MM.1S (cell line): Measurements from ENCODE around the gene SGSH.

ENCODE experiments used
- DNase-seq: peaks from one replicate; pipeline ENCODE4 v3.0.0-alpha.2; 2015
- H2AFZ ChIP-seq: fragments of 300-600 bp; sonication (generic); 2 replicates; pipeline ENCODE4 v1.6.0; 2016; ENCODE audit warnings: antibody characterized with exemption, low read length
- H3F3A ChIP-seq: fragments of 300-600 bp; sonication (generic); 2 replicates; pipeline ENCODE4 v1.6.1; 2016; ENCODE audit warnings: mild to moderate bottlenecking, antibody characterized with exemption, low read length, moderate library complexity, mixed read lengths; ENCODE audit not compliant: insufficient read depth
- H3K27ac ChIP-seq: fragments of 300-600 bp; sonication (generic); 2 replicates; pipeline ENCODE4 v1.5.1; 2016; ENCODE audit warnings: mild to moderate bottlenecking, low read length
- H3K27me3 ChIP-seq: fragments of 300-600 bp; sonication (generic); replicated peaks from 2 replicates; pipeline ENCODE4 v1.6.0; 2016; ENCODE audit warnings: low read length; ENCODE audit not compliant: insufficient read depth
- H3K36me3 ChIP-seq: fragments of 300-600 bp; sonication (generic); replicated peaks from 2 replicates; pipeline ENCODE4 v1.6.1; 2016; ENCODE audit warnings: mild to moderate bottlenecking, low read length, mixed read lengths; ENCODE audit not compliant: insufficient read depth
- H3K4me1 ChIP-seq: fragments of 300-600 bp; sonication (generic); 2 replicates; pipeline ENCODE4 v1.6.1; 2016; ENCODE audit warnings: low read length, mixed read lengths
- H3K4me2 ChIP-seq: fragments of 300-600 bp; sonication (generic); 2 replicates; pipeline ENCODE4 v1.6.0; 2016; ENCODE audit warnings: low read depth, low read length
- H3K4me3 ChIP-seq: fragments of 300-600 bp; sonication (generic); 2 replicates; pipeline ENCODE4 v1.5.1; 2016; ENCODE audit warnings: low read length, mixed read lengths
- H3K79me2 ChIP-seq: fragments of 300-600 bp; sonication (generic); 2 replicates; pipeline ENCODE4 v1.6.1; 2016; ENCODE audit warnings: mixed run types, low read length, mixed read lengths
- H3K9ac ChIP-seq: fragments of 300-600 bp; sonication (generic); 2 replicates; pipeline ENCODE4 v1.6.1; 2016; ENCODE audit warnings: low read length, mixed read lengths
- H3K9me2 ChIP-seq: fragments of 300-600 bp; sonication (generic); replicated peaks from 2 replicates; pipeline ENCODE4 v1.6.1; 2016; ENCODE audit warnings: mild to moderate bottlenecking, low read length, mixed read lengths; ENCODE audit not compliant: insufficient read depth
- H3K9me3 ChIP-seq: fragments of 300-600 bp; sonication (generic); replicated peaks from 2 replicates; pipeline ENCODE4 v1.6.1; 2016; ENCODE audit warnings: mild to moderate bottlenecking, low read length, mixed read lengths; ENCODE audit not compliant: insufficient read depth
- H4K20me1 ChIP-seq: fragments of 300-600 bp; sonication (generic); 2 replicates; pipeline ENCODE4 v1.6.1; 2016; ENCODE audit warnings: mild to moderate bottlenecking, low read length, moderate library complexity, mixed read lengths; ENCODE audit not compliant: insufficient read depth
- CTCF ChIP-seq: fragments of 300-600 bp; sonication (generic); IDR thresholded peaks from 2 replicates; pipeline ENCODE4 v1.5.1; 2016; ENCODE audit warnings: antibody characterized with exemption, low read length, mixed read lengths
- EZH2 ChIP-seq: fragments of 300-600 bp; sonication (generic); optimal IDR thresholded peaks from 2 replicates; pipeline ENCODE3; 2017; ENCODE audit warnings: low read depth, mild to moderate bottlenecking, antibody characterized with exemption, low read length, mixed read lengths
- EZH2phosphoT487 ChIP-seq: fragments of 300-600 bp; sonication (generic); IDR thresholded peaks from 2 replicates; pipeline ENCODE4 v1.6.1; 2018; ENCODE audit warnings: antibody characterized with exemption, low read length

SGSH gene

GRCh38 chr17:80176757-80177156, 43.4 kb downstream of the SGSH start:
- H2AFZ ChIP-seq = no peak overlapping the region

GRCh38 chr17:80173916-80174315, 46.2 kb downstream of the SGSH start:
- TF ChIP-seq EZH2phosphoT487 (no peak), EZH2 (no peak), CTCF (no peak)
- Histone ChIP-seq H2AFZ (no peak overlapping the region), H3K9me2 (no peaks in the 10 kb centered on the region), H3K9ac (no peak overlapping the region), H3K4me2 (no peak overlapping the region), H3K27me3 (peaks cover 58% of the 10 kb centered on the region), H3K9me3 (no peaks in the 10 kb centered on the region), H3K4me3 (no peak overlapping the region), H3K4me1 (no peaks in the 10 kb centered on the region), H3F3A (no peaks in the 10 kb centered on the region), H4K20me1 (no peaks in the 10 kb centered on the region), H3K79me2 (no peaks in the 10 kb centered on the region), H3K36me3 (no peaks in the 10 kb centered on the region), H3K27ac (no peak overlapping the region)
- DNase-seq = no peak

More at GRCh38 chr17:80176757-80177156, 43.4 kb downstream of the SGSH start:
- H3K79me2 ChIP-seq = no peaks in the 10 kb centered on the region
- no peak overlapping the region for H3K4me2 ChIP-seq
- H3K9ac ChIP-seq = no peak overlapping the region
- no peaks in the 10 kb centered on the region for H4K20me1 ChIP-seq
- H3K27me3 ChIP-seq = peaks cover 64% of the 10 kb centered on the region
- no peaks in the 10 kb centered on the region for H3K9me3 ChIP-seq
- H3K9me2 ChIP-seq = no peaks in the 10 kb centered on the region
- no peak overlapping the region for H3K4me3 ChIP-seq
- no peak overlapping the region for H3K27ac ChIP-seq
- H3F3A ChIP-seq = no peaks in the 10 kb centered on the region
- no peak for TF ChIP-seq EZH2phosphoT487
- no peak for TF ChIP-seq EZH2
- TF ChIP-seq CTCF = no peak
- H3K4me1 ChIP-seq = no peaks in the 10 kb centered on the region
- H3K36me3 ChIP-seq = no peaks in the 10 kb centered on the region
- no peak for DNase-seq

GRCh38 chr17:80173126-80173525, 47.0 kb downstream of the SGSH start:
- H2AFZ ChIP-seq = no peak overlapping the region
- no peak overlapping the region for H3K27ac ChIP-seq
- no peaks in the 10 kb centered on the region for H3K4me1 ChIP-seq
- H3K4me2 ChIP-seq = no peak overlapping the region
- no peaks in the 10 kb centered on the region for H4K20me1 ChIP-seq
- H3K79me2 ChIP-seq = no peaks in the 10 kb centered on the region
- H3K9me2 ChIP-seq = no peaks in the 10 kb centered on the region
- H3K27me3 ChIP-seq = peaks cover 56% of the 10 kb centered on the region
- H3K36me3 ChIP-seq = no peaks in the 10 kb centered on the region
- H3K4me3 ChIP-seq = no peak overlapping the region
- no peaks in the 10 kb centered on the region for H3F3A ChIP-seq
- TF ChIP-seq EZH2 (no peak), CTCF (no peak), EZH2phosphoT487 (no peak)
- no peaks in the 10 kb centered on the region for H3K9me3 ChIP-seq
- DNase-seq = no peak
- no peak overlapping the region for H3K9ac ChIP-seq

GRCh38 chr17:80171681-80172080, 48.5 kb downstream of the SGSH start:
- H3K4me2 ChIP-seq = no peak overlapping the region
- no peak overlapping the region for H2AFZ ChIP-seq
- no peaks in the 10 kb centered on the region for H4K20me1 ChIP-seq
- H3K9me2 ChIP-seq = no peaks in the 10 kb centered on the region
- TF ChIP-seq EZH2phosphoT487 (no peak), EZH2 (no peak), CTCF (no peak)
- DNase-seq = no peak
- no peaks in the 10 kb centered on the region for H3K4me1 ChIP-seq
- H3K27me3 ChIP-seq = peaks cover 57% of the 10 kb centered on the region
- H3K9me3 ChIP-seq = no peaks in the 10 kb centered on the region
- H3K4me3 ChIP-seq = no peak overlapping the region
- H3K36me3 ChIP-seq = no peaks in the 10 kb centered on the region
- H3K27ac ChIP-seq = no peak overlapping the region
- no peak overlapping the region for H3K9ac ChIP-seq
- H3F3A ChIP-seq = no peaks in the 10 kb centered on the region
- H3K79me2 ChIP-seq = no peaks in the 10 kb centered on the region
